ENCODE data around the gene GAP43.

DNA sequence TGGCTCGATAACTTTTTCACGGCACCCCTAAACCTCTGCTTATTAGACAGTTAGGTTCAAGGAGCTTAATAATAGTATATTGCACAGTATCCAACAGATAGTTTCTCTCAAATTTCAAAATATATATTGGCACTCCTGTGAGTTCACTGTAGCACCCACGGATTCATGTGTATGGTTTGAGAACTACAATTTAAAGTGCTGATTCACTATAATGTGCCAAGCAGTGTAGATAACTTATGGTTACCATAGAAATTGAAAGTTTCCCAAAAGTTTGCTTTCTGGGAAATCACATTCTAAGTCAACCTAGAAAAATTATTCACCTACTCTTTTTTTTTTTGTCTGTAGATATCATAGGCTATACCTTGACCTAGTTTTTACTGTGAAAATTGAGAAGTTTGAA lies 86.6 kb downstream of the GAP43 start:
- TF ChIP-seq, protein P1, sequence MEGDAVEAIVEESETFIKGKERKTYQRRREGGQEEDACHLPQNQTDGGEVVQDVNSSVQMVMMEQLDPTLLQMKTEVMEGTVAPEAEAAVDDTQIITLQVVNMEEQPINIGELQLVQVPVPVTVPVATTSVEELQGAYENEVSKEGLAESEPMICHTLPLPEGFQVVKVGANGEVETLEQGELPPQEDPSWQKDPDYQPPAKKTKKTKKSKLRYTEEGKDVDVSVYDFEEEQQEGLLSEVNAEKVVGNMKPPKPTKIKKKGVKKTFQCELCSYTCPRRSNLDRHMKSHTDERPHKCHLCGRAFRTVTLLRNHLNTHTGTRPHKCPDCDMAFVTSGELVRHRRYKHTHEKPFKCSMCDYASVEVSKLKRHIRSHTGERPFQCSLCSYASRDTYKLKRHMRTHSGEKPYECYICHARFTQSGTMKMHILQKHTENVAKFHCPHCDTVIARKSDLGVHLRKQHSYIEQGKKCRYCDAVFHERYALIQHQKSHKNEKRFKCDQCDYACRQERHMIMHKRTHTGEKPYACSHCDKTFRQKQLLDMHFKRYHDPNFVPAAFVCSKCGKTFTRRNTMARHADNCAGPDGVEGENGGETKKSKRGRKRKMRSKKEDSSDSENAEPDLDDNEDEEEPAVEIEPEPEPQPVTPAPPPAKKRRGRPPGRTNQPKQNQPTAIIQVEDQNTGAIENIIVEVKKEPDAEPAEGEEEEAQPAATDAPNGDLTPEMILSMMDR (IDR thresholded peaks at IDR 0.05; ENCODE audit: borderline replicate concordance, extremely low read depth, low read length, poor library complexity, severe bottlenecking): no peak
- no peak for TF ChIP-seq EZH2 (IDR thresholded peaks at IDR 0.05; ENCODE audit: borderline replicate concordance, low read depth, low read length, severe bottlenecking)
